ENCODE measurements around the gene OSBP. TPM values are rescaled to one million over a fixed set of nuclear protein-coding genes. Genes with fewer than 3 reads are reported as not detected.
A peak's percentile ranks its signal among the peaks of the same experiment; 100 is the strongest.

OSBP gene
- polyA plus RNA-seq, 1 donor from 2014 or later: 24.4 TPM

DNA sequence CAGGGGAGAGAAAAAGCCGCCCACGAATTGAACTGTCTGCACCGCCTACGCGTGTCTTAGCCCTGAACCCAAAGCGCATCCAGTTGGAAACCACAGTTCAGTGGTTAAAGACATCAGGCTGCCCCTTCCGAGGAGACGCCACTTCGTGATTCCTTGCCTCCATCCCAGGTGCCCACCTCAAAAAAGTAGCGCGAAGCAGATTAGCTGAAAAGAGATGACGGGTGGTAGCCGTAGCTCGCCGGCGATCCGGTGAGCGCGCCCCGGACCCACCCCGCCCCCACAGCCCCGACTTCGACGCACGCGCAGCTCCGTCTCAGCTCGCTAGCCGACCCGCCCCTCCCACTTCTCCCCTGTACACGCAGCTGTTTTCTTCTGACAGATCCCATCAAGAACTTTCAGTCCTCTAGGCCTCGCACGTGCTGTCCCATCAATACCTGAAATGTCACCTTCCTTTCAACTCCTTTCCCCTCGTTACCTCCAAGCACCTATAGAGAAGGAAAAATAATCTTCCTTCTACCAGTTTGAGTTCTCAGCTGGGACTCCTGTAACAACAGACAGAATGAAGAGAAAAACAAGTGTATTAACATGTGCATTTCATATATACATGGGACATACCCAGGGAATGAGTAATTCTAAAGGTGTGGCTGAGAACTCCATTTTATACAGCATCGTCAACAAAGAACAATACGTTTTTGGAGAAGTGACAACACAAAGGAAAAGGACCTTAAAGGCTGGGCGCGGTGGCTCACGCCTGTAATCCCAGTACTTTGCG, 54.7 kb downstream of the OSBP start:
- peak overlapping the region; percentile 98 for H2AFZ ChIP-seq (ENCODE audit: low read depth, low read length)
- H3K9me3 ChIP-seq (ENCODE audit: low read length): no peaks in the 10 kb centered on the region
- H3F3A ChIP-seq (ENCODE audit: insufficient read depth, low read length, poor library complexity, severe bottlenecking): peaks cover 5% of the 10 kb centered on the region
- peak overlapping the region; percentile 89 for H3K9ac ChIP-seq (ENCODE audit: low read length)
- no peaks in the 10 kb centered on the region for H3K27me3 ChIP-seq (ENCODE audit: insufficient read depth, low read depth, low read length)
- H3K9me2 ChIP-seq (ENCODE audit: insufficient read depth, low read length): no peaks in the 10 kb centered on the region
- TF ChIP-seq, protein P1, sequence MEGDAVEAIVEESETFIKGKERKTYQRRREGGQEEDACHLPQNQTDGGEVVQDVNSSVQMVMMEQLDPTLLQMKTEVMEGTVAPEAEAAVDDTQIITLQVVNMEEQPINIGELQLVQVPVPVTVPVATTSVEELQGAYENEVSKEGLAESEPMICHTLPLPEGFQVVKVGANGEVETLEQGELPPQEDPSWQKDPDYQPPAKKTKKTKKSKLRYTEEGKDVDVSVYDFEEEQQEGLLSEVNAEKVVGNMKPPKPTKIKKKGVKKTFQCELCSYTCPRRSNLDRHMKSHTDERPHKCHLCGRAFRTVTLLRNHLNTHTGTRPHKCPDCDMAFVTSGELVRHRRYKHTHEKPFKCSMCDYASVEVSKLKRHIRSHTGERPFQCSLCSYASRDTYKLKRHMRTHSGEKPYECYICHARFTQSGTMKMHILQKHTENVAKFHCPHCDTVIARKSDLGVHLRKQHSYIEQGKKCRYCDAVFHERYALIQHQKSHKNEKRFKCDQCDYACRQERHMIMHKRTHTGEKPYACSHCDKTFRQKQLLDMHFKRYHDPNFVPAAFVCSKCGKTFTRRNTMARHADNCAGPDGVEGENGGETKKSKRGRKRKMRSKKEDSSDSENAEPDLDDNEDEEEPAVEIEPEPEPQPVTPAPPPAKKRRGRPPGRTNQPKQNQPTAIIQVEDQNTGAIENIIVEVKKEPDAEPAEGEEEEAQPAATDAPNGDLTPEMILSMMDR (IDR thresholded peaks at IDR 0.05; ENCODE audit: poor library complexity, severe bottlenecking): no peak
- no peak for TF ChIP-seq SMC3 (conservative IDR thresholded peaks at IDR 0.05; ENCODE audit: poor library complexity)
- peak; percentile 65 for TF ChIP-seq POLR2AphosphoS5 (IDR thresholded peaks at IDR 0.05)
- TF ChIP-seq TAF1 (IDR thresholded peaks at IDR 0.05; ENCODE audit: low read depth): peak; percentile 7
- TF ChIP-seq EZH2 (IDR thresholded peaks at IDR 0.05; ENCODE audit: borderline replicate concordance, insufficient read depth, low read length, poor library complexity, severe bottlenecking): no peak
- TF ChIP-seq EP300 (conservative IDR thresholded peaks at IDR 0.05; ENCODE audit: poor library complexity, severe bottlenecking): no peak
- peak; percentile 92 for TF ChIP-seq MXI1 (conservative IDR thresholded peaks at IDR 0.05; ENCODE audit: poor library complexity, severe bottlenecking)
- TF ChIP-seq RAD21 (conservative IDR thresholded peaks at IDR 0.05): no peak
- TF ChIP-seq, protein P2, sequence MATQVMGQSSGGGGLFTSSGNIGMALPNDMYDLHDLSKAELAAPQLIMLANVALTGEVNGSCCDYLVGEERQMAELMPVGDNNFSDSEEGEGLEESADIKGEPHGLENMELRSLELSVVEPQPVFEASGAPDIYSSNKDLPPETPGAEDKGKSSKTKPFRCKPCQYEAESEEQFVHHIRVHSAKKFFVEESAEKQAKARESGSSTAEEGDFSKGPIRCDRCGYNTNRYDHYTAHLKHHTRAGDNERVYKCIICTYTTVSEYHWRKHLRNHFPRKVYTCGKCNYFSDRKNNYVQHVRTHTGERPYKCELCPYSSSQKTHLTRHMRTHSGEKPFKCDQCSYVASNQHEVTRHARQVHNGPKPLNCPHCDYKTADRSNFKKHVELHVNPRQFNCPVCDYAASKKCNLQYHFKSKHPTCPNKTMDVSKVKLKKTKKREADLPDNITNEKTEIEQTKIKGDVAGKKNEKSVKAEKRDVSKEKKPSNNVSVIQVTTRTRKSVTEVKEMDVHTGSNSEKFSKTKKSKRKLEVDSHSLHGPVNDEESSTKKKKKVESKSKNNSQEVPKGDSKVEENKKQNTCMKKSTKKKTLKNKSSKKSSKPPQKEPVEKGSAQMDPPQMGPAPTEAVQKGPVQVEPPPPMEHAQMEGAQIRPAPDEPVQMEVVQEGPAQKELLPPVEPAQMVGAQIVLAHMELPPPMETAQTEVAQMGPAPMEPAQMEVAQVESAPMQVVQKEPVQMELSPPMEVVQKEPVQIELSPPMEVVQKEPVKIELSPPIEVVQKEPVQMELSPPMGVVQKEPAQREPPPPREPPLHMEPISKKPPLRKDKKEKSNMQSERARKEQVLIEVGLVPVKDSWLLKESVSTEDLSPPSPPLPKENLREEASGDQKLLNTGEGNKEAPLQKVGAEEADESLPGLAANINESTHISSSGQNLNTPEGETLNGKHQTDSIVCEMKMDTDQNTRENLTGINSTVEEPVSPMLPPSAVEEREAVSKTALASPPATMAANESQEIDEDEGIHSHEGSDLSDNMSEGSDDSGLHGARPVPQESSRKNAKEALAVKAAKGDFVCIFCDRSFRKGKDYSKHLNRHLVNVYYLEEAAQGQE (IDR thresholded peaks at IDR 0.05; ENCODE audit: borderline replicate concordance): no peak
- peak overlapping the region; percentile 98 for H3K4me3 ChIP-seq (ENCODE audit: low read length)
- H3K27ac ChIP-seq (ENCODE audit: low read length): peak overlapping the region; percentile 89
- peak overlapping the region; percentile 88 for H3K4me2 ChIP-seq (ENCODE audit: low read length)
- no peaks in the 10 kb centered on the region for H3K79me2 ChIP-seq (replicated peaks; ENCODE audit: insufficient read depth, low read length)
- H4K20me1 ChIP-seq (ENCODE audit: insufficient read depth): no peaks in the 10 kb centered on the region
- no peaks in the 10 kb centered on the region for H3K36me3 ChIP-seq (ENCODE audit: insufficient read depth, low read length)

DNA sequence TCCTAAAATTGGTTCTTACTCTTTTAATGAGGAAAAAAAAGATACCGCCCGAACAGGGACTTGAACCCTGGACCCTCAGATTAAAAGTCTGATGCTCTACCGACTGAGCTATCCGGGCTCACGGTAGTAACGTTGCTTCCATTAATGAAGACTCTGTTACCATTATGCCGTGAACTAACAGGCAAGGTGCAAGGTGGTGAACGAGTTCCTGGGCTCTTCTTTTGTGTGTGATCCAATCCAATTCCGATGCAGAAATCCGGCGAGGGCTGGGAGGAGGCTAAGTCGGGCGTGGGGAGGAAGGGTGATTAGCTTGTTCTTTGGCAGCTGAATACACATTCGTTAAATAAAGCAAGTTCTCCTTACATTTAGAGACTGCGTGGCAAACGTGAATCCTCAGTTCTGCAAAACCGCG, 55.3 kb downstream of the OSBP start:
- Histone ChIP-seq H3K79me2 (replicated peaks; ENCODE audit: insufficient read depth, low read length) (no peaks in the 10 kb centered on the region), H2AFZ (ENCODE audit: low read depth, low read length) (peak overlapping the region; percentile 98), H3K9ac (ENCODE audit: low read length) (peak overlapping the region; percentile 89), H3F3A (ENCODE audit: insufficient read depth, low read length, poor library complexity, severe bottlenecking) (peaks cover 5% of the 10 kb centered on the region), H3K9me3 (ENCODE audit: low read length) (no peaks in the 10 kb centered on the region), H3K4me2 (ENCODE audit: low read length) (peak overlapping the region; percentile 66), H3K27ac (ENCODE audit: low read length) (peak overlapping the region; percentile 89), H4K20me1 (ENCODE audit: insufficient read depth) (no peaks in the 10 kb centered on the region), H3K27me3 (ENCODE audit: insufficient read depth, low read depth, low read length) (no peaks in the 10 kb centered on the region), H3K9me2 (ENCODE audit: insufficient read depth, low read length) (no peaks in the 10 kb centered on the region), H3K4me3 (ENCODE audit: low read length) (peak overlapping the region; percentile 98), H3K36me3 (ENCODE audit: insufficient read depth, low read length) (no peaks in the 10 kb centered on the region)
- TF ChIP-seq, protein P2 (IDR thresholded peaks at IDR 0.05; ENCODE audit: borderline replicate concordance): no peak
- TF ChIP-seq EP300 (conservative IDR thresholded peaks at IDR 0.05; ENCODE audit: poor library complexity, severe bottlenecking) (no peak), SMC3 (conservative IDR thresholded peaks at IDR 0.05; ENCODE audit: poor library complexity) (no peak), RAD21 (conservative IDR thresholded peaks at IDR 0.05) (no peak), EZH2 (IDR thresholded peaks at IDR 0.05; ENCODE audit: borderline replicate concordance, insufficient read depth, low read length, poor library complexity, severe bottlenecking) (no peak), MXI1 (conservative IDR thresholded peaks at IDR 0.05; ENCODE audit: poor library complexity, severe bottlenecking) (no peak), POLR2AphosphoS5 (IDR thresholded peaks at IDR 0.05) (no peak)
- TF ChIP-seq, protein P1 (IDR thresholded peaks at IDR 0.05; ENCODE audit: poor library complexity, severe bottlenecking): no peak
